Glutamatergic neuron (in vitro differentiated cells): ENCODE data around the gene RNF11. TPM values are rescaled to one million over a fixed set of nuclear protein-coding genes. Genes with fewer than 3 reads are reported as not detected.

ENCODE experiments used
- DNase-seq: peaks from one replicate; pipeline ENCODE4 v3.0.0; 2022
- H3K27ac Mint-ChIP-seq: one replicate; pipeline ENCODE4 v1.8.0; 2020; ENCODE audit warnings: mild to moderate bottlenecking, mixed read lengths, inconsistent platforms; ENCODE audit not compliant: unreplicated experiment
- H3K27me3 Mint-ChIP-seq: one replicate; pipeline ENCODE4 v1.8.0; 2020; ENCODE audit warnings: mild to moderate bottlenecking, moderate library complexity, mixed read lengths, inconsistent platforms; ENCODE audit not compliant: unreplicated experiment
- H3K36me3 Mint-ChIP-seq: one replicate; pipeline ENCODE4 v1.8.0; 2020; ENCODE audit warnings: mild to moderate bottlenecking, mixed read lengths, inconsistent platforms; ENCODE audit not compliant: unreplicated experiment
- H3K4me1 Mint-ChIP-seq: one replicate; pipeline ENCODE4 v1.8.0; 2020; ENCODE audit warnings: mild to moderate bottlenecking, low read depth, mixed read lengths, inconsistent platforms; ENCODE audit not compliant: unreplicated experiment
- H3K4me3 Mint-ChIP-seq: one replicate; pipeline ENCODE4 v1.8.0; 2020; ENCODE audit warnings: mild to moderate bottlenecking, mixed read lengths, inconsistent platforms; ENCODE audit not compliant: unreplicated experiment
- H3K9me3 Mint-ChIP-seq: one replicate; pipeline ENCODE4 v1.8.0; 2020; ENCODE audit warnings: mild to moderate bottlenecking, moderate library complexity, mixed read lengths, inconsistent platforms; ENCODE audit not compliant: unreplicated experiment
- CTCF ChIP-seq: fragments of 200-600 bp; sonication (generic); IDR thresholded peaks from one replicate; pipeline ENCODE4 v1.5.0; 2021; ENCODE audit not compliant: partially characterized antibody, unreplicated experiment
- total RNA-seq: library from RNA; stranded (reverse); fragmentation: NEBNext Ultra II Directional; extraction: Animal tissue kit (Norgen Biotek cat#: 25700); gene quantifications from one replicate; pipeline ENCODE4 v1.2.1, GENCODE V29; 2021; ENCODE audit not compliant: unreplicated experiment

Gene RNF11
- total RNA-seq, 1 donor from 2014 or later, result 81.6 TPM

GRCh38 chr1:51252366-51252765 is 16.3 kb downstream of the RNF11 start:
- no peaks in the 10 kb centered on the region for H3K36me3 Mint-ChIP-seq
- no peak for TF ChIP-seq CTCF
- no peaks in the 10 kb centered on the region for H3K9me3 Mint-ChIP-seq
- no peak for DNase-seq
- peaks cover 2% of the 10 kb centered on the region for H3K27me3 Mint-ChIP-seq
- H3K4me1 Mint-ChIP-seq, result no peaks in the 10 kb centered on the region
- no peak overlapping the region for H3K27ac Mint-ChIP-seq
- H3K4me3 Mint-ChIP-seq, result no peak overlapping the region

GRCh38 chr1:51253691-51254090 is 17.6 kb downstream of the RNF11 start:
- Mint-ChIP-seq H3K4me1 (peaks cover 2% of the 10 kb centered on the region), H3K36me3 (no peaks in the 10 kb centered on the region), H3K9me3 (no peaks in the 10 kb centered on the region), H3K4me3 (no peak overlapping the region), H3K27me3 (peaks cover 5% of the 10 kb centered on the region), H3K27ac (no peak overlapping the region)
- TF ChIP-seq CTCF, result no peak
- no peak for DNase-seq

- no peaks in the 10 kb centered on the region for H3K36me3 Mint-ChIP-seq
- DNase-seq, result no peak
- peaks cover 3% of the 10 kb centered on the region for H3K27me3 Mint-ChIP-seq
- H3K4me1 Mint-ChIP-seq, result peaks cover 6% of the 10 kb centered on the region
- H3K9me3 Mint-ChIP-seq, result no peaks in the 10 kb centered on the region
- TF ChIP-seq CTCF, result no peak
- no peak overlapping the region for H3K27ac Mint-ChIP-seq
- no peak overlapping the region for H3K4me3 Mint-ChIP-seq
These were observed 19.3 kb downstream of the RNF11 start for GRCh38 chr1:51255331-51255730.

- Mint-ChIP-seq H3K27ac (no peak overlapping the region), H3K9me3 (no peaks in the 10 kb centered on the region), H3K4me1 (peaks cover 12% of the 10 kb centered on the region), H3K27me3 (peaks cover 1% of the 10 kb centered on the region), H3K4me3 (no peak overlapping the region), H3K36me3 (no peaks in the 10 kb centered on the region)
- no peak for TF ChIP-seq CTCF
- no peak for DNase-seq
These were observed 27.2 kb downstream of the RNF11 start for GRCh38 chr1:51263147-51263877.

GRCh38 chr1:51264451-51264850 is 28.4 kb downstream of the RNF11 start:
- no peaks in the 10 kb centered on the region for H3K36me3 Mint-ChIP-seq
- H3K4me3 Mint-ChIP-seq, result no peak overlapping the region
- H3K27me3 Mint-ChIP-seq, result no peaks in the 10 kb centered on the region
- H3K9me3 Mint-ChIP-seq, result no peaks in the 10 kb centered on the region
- peaks cover 8% of the 10 kb centered on the region for H3K4me1 Mint-ChIP-seq
- DNase-seq, result no peak
- no peak overlapping the region for H3K27ac Mint-ChIP-seq
- TF ChIP-seq CTCF, result no peak
